HepG2 (cell line): Measurements from ENCODE around the gene BLVRA. TPM values are rescaled to one million over a fixed set of nuclear protein-coding genes. Genes with fewer than 3 reads are reported as not detected.

Source experiments
- ASH2L ChIP-seq: fragments of 300-600, 200-600 bp; sonication (generic); IDR thresholded peaks from 2 replicates; pipeline ENCODE4 v1.7.0; 2017; ENCODE audit warnings: low read depth, mild to moderate bottlenecking, moderate library complexity, mixed read lengths, low read length; ENCODE audit not compliant: insufficient read length
- GZF1 ChIP-seq: sonication (generic); formaldehyde crosslinking; IDR thresholded peaks from 2 replicates; pipeline ENCODE4 v1.5.1; 2020; ENCODE audit warnings: mild to moderate bottlenecking, missing genetic modification reagents
- HNRNPLL ChIP-seq: fragments of 200-400 bp; formaldehyde crosslinking; IDR thresholded peaks from 2 replicates; pipeline ENCODE4 v1.6.1; 2017; ENCODE audit warnings: mild to moderate bottlenecking, low read depth, low read length; ENCODE audit not compliant: poor library complexity, severe bottlenecking
- JDP2 ChIP-seq: sonication (generic); formaldehyde crosslinking; IDR thresholded peaks from 2 replicates; pipeline ENCODE4 v1.8.1; 2022; ENCODE audit warnings: missing genetic modification reagents, borderline replicate concordance
- MBD4 ChIP-seq: IDR thresholded peaks from 2 replicates; pipeline ENCODE4 v1.6.1; 2012; ENCODE audit warnings: low read length, inconsistent platforms, borderline replicate concordance
- MEIS1 ChIP-seq: sonication (generic); formaldehyde crosslinking; IDR thresholded peaks from 2 replicates; pipeline ENCODE4 v1.9.0; 2021; ENCODE audit warnings: mild to moderate bottlenecking, missing genetic modification reagents, moderate library complexity, borderline replicate concordance
- SMARCC2 ChIP-seq: fragments of 450-650 bp; IDR thresholded peaks from 2 replicates; pipeline ENCODE4 v1.6.1; 2017; ENCODE audit warnings: antibody characterized with exemption, mild to moderate bottlenecking
- SOX13 ChIP-seq, 3 experiments: fragments of 450-650 bp in 1 of 3; sonication (generic) in 1 of 3; formaldehyde crosslinking in 1 of 3; IDR thresholded peaks in 2 of 3; conservative IDR thresholded peaks in 1 of 3; 2 replicates each; pipeline versions ENCODE4 v1.5.0 to v1.6.1; 2016 to 2020; ENCODE audit warnings: antibody characterized with exemption in 1 of 3, mild to moderate bottlenecking in 1 of 3, missing compliant biosample characterization in 1 of 3, missing genetic modification reagents in 1 of 3, moderate library complexity in 1 of 3
- USF2 ChIP-seq, 2 experiments: sonication (generic) in 1 of 2; formaldehyde crosslinking in 1 of 2; IDR thresholded peaks; 2 replicates each; pipeline versions ENCODE4 v1.5.1 to v1.6.1; 2011 to 2020; ENCODE audit warnings: borderline replicate concordance in 1 of 2, low read depth in 1 of 2, low read length in 1 of 2, mild to moderate bottlenecking in 1 of 2, missing genetic modification reagents in 1 of 2, moderate library complexity in 1 of 2
- ZNF121 ChIP-seq: sonication (generic); formaldehyde crosslinking; IDR thresholded peaks from 2 replicates; pipeline ENCODE4 v1.5.0; 2020; ENCODE audit warnings: mild to moderate bottlenecking, missing genetic modification reagents
- ZNF326 ChIP-seq: sonication (generic); formaldehyde crosslinking; IDR thresholded peaks from 2 replicates; pipeline ENCODE4 v1.4.0; 2020; ENCODE audit warnings: missing genetic modification reagents, borderline replicate concordance
- ZNF343 ChIP-seq: sonication (generic); formaldehyde crosslinking; IDR thresholded peaks from 2 replicates; pipeline ENCODE4 v1.4.0; 2020; ENCODE audit warnings: mild to moderate bottlenecking, missing genetic modification reagents
- ZNF547 ChIP-seq: sonication (generic); formaldehyde crosslinking; IDR thresholded peaks from 2 replicates; pipeline ENCODE4 v1.5.1; 2020; ENCODE audit warnings: mild to moderate bottlenecking, missing genetic modification reagents
- ZNF577 ChIP-seq: sonication (generic); formaldehyde crosslinking; IDR thresholded peaks from 2 replicates; pipeline ENCODE4 v1.4.0; 2020; ENCODE audit warnings: mild to moderate bottlenecking, low read depth, missing genetic modification reagents, borderline replicate concordance
- ZNF709 ChIP-seq: sonication (generic); formaldehyde crosslinking; IDR thresholded peaks from 2 replicates; pipeline ENCODE4 v1.5.0; 2020; ENCODE audit warnings: mild to moderate bottlenecking, missing genetic modification reagents
- polyA plus RNA-seq, 8 experiments: library from polyadenylated mRNA; depleted of rRNA in 3 of 8; stranded (reverse) in 7 of 8; unstranded in 1 of 8; fragments of >200 nt; fragmentation: Illumina TruSeq in 4 of 8; extraction: Trizol in 4 of 8; gene quantifications; 2 replicates each; pipeline versions ENCODE4 v1.2.1 to v1.2.3, GENCODE V29; 2011 to 2016; ENCODE audit warnings: low read depth in 4 of 8, missing spikeins in 1 of 8, mixed read lengths in 1 of 8; ENCODE audit not compliant: insufficient read depth in 1 of 8
- total RNA-seq, 5 experiments: library from RNA; depleted of rRNA; stranded (reverse); fragments of >200 nt; fragmentation: Illumina TruSeq; extraction: Trizol; gene quantifications; 2 replicates each; pipeline ENCODE4 v1.2.3, GENCODE V29; 2016; ENCODE audit warnings: low read depth in 1 of 5
- TF ChIP-seq, protein P1 (sequence below): sonication (generic); formaldehyde crosslinking; IDR thresholded peaks from 2 replicates; pipeline ENCODE4 v1.4.0; 2020; ENCODE audit warnings: missing genetic modification reagents, mild to moderate bottlenecking, borderline replicate concordance
- TF ChIP-seq, protein P2 (sequence below): sonication (generic); formaldehyde crosslinking; IDR thresholded peaks from 2 replicates; pipeline ENCODE4 v1.8.1; 2022; ENCODE audit warnings: mild to moderate bottlenecking, missing genetic modification reagents
- TF ChIP-seq, protein P3 (sequence below): sonication (generic); formaldehyde crosslinking; IDR thresholded peaks from 2 replicates; pipeline ENCODE4 v1.4.0; 2020; ENCODE audit warnings: missing genetic modification reagents

Gene BLVRA
- total and polyA plus RNA-seq, 2 of the 13 experiments (the other 11 are each of a cell fraction or from before 2014, with no cell fraction given), result 39.2 to 64.2 TPM

GRCh38 chr7:43729214-43729923 is 29.1 kb upstream of the BLVRA start, which contains the start of gene COA1 (continued):
- TF ChIP-seq, protein P1, sequence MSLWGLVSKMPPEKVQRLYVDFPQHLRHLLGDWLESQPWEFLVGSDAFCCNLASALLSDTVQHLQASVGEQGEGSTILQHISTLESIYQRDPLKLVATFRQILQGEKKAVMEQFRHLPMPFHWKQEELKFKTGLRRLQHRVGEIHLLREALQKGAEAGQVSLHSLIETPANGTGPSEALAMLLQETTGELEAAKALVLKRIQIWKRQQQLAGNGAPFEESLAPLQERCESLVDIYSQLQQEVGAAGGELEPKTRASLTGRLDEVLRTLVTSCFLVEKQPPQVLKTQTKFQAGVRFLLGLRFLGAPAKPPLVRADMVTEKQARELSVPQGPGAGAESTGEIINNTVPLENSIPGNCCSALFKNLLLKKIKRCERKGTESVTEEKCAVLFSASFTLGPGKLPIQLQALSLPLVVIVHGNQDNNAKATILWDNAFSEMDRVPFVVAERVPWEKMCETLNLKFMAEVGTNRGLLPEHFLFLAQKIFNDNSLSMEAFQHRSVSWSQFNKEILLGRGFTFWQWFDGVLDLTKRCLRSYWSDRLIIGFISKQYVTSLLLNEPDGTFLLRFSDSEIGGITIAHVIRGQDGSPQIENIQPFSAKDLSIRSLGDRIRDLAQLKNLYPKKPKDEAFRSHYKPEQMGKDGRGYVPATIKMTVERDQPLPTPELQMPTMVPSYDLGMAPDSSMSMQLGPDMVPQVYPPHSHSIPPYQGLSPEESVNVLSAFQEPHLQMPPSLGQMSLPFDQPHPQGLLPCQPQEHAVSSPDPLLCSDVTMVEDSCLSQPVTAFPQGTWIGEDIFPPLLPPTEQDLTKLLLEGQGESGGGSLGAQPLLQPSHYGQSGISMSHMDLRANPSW, result peak; percentile 38; the same call in 1 of the 2 replicates
- TF ChIP-seq MBD4 (no peak), ZNF577 (no peak), ZNF326 (no peak), ZNF547 (peak; percentile 50; the same call in 1 of the 2 replicates), USF2 (IDR thresholded peaks at IDR 0.05; ENCODE audit: low read depth, low read length) (no peak), USF2 (CRISPR knock-in tag; IDR thresholded peaks at IDR 0.05; ENCODE audit: borderline replicate concordance) (no peak), JDP2 (CRISPR knock-in tag) (no peak), ZNF121 (CRISPR knock-in tag) (no peak), ASH2L (peak; percentile 98), MEIS1 (CRISPR knock-in tag) (peak; percentile 71; the same call in 1 of the 2 replicates), HNRNPLL (peak; percentile 77), SMARCC2 (no peak), GZF1 (CRISPR knock-in tag) (peak; percentile 83; the same call in 1 of the 2 replicates), SOX13 (IDR thresholded peaks at IDR 0.05) (0 out of 2 replicates have a peak, but pooled peaks have one; percentile 22), SOX13 (CRISPR knock-in tag; conservative IDR thresholded peaks at IDR 0.05 in 1 of 2, IDR thresholded peaks at IDR 0.05 in 1 of 2) (peak in 1 of 2 experiments; percentile 48; a peak in 2 of 4 replicates), ZNF343 (CRISPR knock-in tag) (peak; percentile 77; the same call in 1 of the 2 replicates), ZNF709 (CRISPR knock-in tag) (peak; percentile 81; the same call in 1 of the 2 replicates)
- TF ChIP-seq, protein P2, sequence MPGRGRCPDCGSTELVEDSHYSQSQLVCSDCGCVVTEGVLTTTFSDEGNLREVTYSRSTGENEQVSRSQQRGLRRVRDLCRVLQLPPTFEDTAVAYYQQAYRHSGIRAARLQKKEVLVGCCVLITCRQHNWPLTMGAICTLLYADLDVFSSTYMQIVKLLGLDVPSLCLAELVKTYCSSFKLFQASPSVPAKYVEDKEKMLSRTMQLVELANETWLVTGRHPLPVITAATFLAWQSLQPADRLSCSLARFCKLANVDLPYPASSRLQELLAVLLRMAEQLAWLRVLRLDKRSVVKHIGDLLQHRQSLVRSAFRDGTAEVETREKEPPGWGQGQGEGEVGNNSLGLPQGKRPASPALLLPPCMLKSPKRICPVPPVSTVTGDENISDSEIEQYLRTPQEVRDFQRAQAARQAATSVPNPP, result peak; percentile 66; the same call in 1 of the 2 replicates
- TF ChIP-seq, protein P3, sequence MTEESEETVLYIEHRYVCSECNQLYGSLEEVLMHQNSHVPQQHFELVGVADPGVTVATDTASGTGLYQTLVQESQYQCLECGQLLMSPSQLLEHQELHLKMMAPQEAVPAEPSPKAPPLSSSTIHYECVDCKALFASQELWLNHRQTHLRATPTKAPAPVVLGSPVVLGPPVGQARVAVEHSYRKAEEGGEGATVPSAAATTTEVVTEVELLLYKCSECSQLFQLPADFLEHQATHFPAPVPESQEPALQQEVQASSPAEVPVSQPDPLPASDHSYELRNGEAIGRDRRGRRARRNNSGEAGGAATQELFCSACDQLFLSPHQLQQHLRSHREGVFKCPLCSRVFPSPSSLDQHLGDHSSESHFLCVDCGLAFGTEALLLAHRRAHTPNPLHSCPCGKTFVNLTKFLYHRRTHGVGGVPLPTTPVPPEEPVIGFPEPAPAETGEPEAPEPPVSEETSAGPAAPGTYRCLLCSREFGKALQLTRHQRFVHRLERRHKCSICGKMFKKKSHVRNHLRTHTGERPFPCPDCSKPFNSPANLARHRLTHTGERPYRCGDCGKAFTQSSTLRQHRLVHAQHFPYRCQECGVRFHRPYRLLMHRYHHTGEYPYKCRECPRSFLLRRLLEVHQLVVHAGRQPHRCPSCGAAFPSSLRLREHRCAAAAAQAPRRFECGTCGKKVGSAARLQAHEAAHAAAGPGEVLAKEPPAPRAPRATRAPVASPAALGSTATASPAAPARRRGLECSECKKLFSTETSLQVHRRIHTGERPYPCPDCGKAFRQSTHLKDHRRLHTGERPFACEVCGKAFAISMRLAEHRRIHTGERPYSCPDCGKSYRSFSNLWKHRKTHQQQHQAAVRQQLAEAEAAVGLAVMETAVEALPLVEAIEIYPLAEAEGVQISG (CRISPR knock-in tag), result peak; percentile 100
